Stimulated activated CD8-positive, alpha-beta memory T cell treated with anti-CD3 and anti-CD28 coated beads, Interleukin-2, amount 100 ng/mL, for 1 hour (primary cell): ENCODE measurements around the gene MYH6.
"Not testable (repeated sequence)": the region's sequence is repeated elsewhere in the genome, so short reads cannot be mapped to it uniquely, and the experiment has no call there.

Source experiments
- DNase-seq, 2 donors: peaks; one replicate each; pipeline ENCODE4 v3.0.0-alpha.2; 2020; ENCODE audit warnings: low read depth in 2 of 2

Gene MYH6

GRCh38 chr14:23414906-23415820 is 7.1 kb upstream of the MYH6 start:
- DNase-seq = no peak

DNA sequence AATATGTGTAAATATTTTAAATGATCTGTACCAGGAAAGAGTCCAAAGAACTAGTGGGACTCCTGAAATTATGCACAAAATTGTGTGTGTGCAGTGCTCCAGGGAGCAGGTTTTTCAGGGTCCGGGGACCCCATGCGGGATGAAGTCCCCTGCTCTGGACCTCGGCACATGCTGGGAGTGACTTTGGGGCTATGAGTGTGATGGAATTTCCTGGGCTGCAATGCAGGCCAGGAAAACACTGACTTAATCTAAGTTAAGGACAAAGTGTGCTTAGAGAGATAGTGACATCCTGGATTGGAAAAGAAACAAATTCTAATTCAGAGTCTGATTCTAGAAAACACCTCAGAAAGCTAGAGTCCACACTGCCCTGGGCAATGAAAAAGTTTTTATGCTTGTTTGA is 6.2 kb upstream of the MYH6 start:
- no peak for DNase-seq

GRCh38 chr14:23413681-23414080 is 5.6 kb upstream of the MYH6 start:
- DNase-seq = no peak

DNA sequence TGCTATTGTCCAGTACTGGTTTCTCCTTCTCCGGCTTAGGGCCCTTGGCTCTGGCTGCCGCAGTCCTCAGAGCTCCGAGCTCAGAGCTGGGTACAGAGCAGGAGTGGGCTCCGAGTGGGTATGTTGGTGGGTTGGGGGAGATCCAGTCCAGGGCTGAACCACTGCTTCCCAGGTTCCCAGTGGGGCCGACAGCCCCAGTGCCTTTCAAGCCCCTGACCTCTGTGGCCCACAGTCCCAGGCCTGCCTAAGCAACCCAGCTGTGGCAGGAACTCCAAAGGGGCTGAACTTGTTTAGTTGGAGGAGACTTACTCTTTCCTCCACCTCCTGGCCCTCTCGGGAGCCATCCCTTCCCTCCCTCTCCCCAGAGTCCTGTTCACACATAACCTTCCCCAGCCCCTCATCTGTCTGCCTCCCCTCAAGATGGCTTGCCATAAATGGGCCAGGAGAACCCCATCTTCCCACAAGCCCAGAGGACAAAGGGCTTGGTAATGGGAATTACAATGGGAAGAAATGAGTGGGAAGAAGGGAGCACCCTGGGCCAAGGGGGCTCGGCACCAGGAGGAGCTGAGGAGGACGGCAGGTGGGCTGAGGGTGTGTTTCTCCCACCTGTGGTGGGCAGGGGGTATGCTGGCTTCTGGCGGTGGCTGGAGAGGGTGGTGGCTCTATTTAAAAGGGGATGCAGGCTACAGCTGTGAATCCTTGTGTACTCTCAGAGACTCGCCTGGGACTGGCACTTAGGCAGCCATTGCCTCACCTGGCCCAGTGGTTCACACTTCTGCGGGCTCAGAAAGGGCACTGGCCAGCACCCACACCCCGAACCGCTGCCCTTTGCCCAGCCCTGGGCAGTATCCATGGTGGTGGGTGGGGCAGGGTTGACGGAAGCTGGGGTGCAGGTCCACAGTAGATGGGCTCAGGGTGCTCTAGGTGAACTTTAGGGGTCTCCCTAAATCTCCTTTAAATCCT is 3.8 kb upstream of the MYH6 start:
- DNase-seq = no peak

DNA sequence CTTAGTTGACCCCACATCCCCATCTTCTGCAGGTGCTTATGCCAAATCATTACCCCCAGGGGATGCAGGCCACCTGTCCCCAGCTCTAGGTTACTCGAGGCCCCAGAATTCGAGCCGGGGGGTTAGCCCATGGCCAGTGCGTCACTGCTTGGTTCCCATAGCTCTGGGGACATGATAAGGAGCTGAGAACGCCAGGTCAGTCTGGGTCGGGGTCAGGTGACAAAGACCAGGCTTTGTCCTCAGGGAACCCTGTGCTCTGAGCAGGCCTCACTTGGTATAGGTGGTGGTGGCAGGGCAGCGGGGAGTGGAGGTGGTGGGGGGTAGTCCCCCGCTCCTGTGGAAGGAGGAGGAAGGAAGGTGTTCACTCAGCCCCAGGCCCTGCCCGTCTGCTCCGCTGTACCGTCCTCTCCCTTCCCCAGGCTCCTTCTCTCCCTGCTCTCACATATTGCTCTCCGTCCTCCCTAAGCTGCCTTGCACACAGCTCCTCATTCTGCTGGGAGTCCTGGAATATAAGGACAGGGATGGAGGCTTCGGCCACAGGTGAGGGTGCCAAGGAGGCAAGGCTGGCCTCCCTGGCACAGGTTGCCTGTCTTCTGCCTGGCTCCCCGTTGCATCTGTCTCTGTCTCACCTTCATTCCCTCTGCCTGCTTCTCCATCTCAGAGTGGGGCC is 2.0 kb upstream of the MYH6 start:
- DNase-seq = no peak

DNA sequence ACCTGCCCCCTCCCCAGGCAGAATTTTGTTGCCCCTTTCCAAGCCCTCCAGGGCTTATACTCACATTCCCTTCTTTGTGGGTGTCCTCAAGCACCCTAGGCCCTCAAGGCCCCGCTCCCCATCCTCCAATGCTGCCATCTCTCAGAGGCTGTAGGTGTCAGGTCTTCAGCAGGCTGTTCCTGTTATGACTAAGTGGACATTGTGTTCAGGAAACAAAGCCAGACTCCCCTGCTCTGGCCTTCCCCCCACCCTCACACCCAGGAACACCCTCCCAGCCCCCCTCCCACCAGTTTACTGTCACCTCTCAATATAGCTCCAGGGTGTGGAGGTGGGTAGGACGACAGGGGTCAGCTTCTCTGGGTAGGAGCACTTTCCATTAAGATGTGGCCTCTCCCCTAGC is 1.4 kb upstream of the MYH6 start:
- no peak for DNase-seq

DNA sequence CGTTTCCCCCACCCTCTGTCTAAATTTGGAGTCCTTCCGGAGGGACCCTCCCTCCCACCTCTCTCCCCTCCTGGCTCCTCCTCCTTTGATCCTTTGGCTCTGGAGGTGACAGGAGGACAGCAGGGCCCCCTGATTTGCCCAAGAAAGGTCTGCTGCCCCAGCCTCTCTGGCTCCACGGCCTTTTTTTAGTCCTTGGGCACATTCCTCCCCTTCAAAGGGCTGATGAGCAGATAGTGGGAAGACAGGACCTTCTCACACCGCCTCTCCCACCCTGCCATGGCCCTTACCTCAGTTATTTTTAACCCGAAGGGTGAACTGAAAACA is 196 bp upstream of the MYH6 start:
- no peak for DNase-seq

DNA sequence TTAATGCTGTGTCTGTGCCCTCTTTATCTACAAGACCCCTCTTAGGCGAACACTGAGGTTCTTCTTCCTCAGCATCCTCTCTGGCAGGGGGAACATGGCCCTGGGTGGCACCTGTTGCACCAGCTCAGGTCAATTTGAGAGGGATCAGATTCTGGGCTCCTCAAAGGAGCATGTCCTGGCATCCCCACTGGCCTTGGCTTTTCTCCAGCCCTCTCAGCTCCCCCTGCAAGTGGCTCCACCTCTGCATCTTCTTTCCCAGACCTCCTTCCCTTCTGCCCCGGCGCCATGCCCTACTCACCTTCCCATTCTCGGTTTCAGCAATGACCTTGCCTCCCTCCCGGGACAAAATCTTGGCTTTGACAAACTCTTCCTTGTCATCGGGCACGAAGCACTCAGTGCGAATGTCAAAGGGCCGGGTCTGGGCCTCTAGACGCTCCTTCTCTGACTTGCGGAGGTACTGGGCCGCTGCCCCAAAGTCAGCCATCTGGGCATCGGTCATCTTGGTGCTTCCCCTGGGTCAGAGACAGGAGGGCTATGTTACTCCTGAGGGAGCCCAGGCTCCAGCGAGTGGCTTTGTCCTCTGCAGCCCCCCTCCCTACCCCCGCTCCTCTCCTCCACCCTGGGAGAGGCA is 1.2 kb downstream of the MYH6 start:
- no peak for DNase-seq

DNA sequence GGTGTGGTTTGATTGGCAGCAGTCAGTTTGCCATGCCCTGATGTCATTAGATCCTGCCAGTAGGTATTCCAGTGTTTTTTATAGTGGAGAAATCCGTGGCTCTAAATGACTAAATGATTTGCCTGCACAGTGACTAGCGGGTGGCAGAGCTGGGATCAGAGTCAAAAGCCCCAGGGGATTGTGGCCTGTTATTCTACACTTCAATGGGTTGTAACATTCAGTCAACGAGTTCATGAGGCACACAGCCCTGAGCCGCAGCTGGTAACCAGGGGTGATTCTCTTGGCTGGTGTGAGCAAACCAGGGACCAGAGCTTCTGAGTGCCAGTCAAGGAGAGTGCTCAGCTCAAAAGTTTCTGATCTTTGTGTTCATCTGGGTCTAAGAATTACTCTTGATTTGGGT is 1.8 kb downstream of the MYH6 start:
- DNase-seq = no peak

- no peak for DNase-seq
Observed at GRCh38 chr14:23405516-23406025, 2.5 kb downstream of the MYH6 start.

DNA sequence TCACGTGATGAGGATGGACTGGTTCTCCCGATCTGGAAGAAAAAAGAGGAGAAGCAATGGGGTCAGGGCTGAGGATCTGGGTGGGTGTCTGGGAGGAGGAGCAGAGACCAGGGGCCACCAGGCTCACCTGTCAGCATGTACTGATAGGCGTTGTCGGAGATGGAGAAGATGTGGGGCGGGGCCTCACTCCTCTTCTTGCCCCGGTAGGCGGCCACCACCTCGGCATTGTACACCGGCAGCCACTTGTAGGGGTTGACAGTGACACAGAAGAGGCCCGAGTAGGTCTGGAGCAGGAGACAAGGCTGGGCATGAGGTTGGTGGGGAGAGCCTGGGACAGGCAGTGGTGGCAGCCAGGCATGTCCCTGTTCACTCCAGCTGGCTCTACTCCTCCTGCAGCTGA is 3.0 kb downstream of the MYH6 start:
- DNase-seq = no peak

- no peak for DNase-seq
Observed at GRCh38 chr14:23404331-23404900, 3.7 kb downstream of the MYH6 start.

GRCh38 chr14:23403908-23404307 is 4.2 kb downstream of the MYH6 start:
- no peak for DNase-seq

GRCh38 chr14:23403139-23403438 is 5.0 kb downstream of the MYH6 start:
- no peak for DNase-seq

GRCh38 chr14:23402296-23403138 is 5.6 kb downstream of the MYH6 start:
- no peak for DNase-seq

- DNase-seq = no peak
Observed at GRCh38 chr14:23401291-23401690, 6.8 kb downstream of the MYH6 start.

DNA sequence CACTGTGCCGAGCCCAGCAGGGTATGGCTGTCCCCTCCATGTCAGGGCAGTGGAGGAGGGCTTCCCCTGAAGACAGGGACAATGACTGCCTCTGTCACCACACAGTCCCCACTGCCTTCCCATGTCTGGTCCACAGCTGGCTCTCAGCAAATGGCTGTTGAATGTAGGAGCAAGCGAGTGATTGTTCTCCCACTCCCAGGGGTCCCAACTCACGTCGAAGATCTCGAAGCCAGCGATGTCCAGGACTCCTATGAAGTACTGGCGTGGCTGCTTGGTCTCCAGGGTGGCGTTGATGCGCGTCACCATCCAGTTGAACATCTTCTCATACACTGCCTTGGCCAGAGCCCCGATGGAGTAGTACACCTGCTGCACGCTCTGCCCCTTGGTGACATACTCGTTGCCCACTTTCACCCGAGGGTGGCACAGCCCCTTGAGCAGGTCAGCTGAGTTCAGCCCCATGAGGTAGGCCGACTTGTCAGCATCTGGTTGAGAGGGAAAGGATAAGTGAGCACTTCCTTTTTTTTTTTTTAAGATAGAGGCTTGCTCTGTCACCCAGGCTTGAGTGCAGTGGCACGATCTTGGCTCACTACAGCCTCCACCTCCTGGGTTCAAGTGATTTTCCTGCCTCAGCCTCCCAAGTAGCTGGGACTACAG is 7.5 kb downstream of the MYH6 start:
- not testable (repeated sequence) for DNase-seq

DNA sequence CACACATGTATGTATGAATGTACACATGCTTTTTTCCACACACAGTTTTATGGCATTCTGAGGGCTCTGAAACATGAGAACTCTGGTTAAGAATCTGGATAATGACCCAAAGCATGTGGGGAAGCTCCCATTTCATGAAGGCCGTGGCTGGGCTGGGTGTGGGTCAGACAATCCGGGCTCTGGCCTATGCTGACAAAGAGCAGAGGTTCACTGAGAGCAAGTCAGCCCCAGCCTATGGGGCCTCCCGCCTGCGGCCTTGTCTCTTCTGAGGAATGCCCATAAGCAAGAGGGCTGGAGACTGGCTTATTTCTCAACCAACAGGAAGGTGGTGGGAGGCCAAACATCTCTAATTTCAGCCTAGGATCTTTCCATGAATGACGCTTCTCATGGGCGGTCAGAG is 8.5 kb downstream of the MYH6 start:
- DNase-seq = no peak

DNA sequence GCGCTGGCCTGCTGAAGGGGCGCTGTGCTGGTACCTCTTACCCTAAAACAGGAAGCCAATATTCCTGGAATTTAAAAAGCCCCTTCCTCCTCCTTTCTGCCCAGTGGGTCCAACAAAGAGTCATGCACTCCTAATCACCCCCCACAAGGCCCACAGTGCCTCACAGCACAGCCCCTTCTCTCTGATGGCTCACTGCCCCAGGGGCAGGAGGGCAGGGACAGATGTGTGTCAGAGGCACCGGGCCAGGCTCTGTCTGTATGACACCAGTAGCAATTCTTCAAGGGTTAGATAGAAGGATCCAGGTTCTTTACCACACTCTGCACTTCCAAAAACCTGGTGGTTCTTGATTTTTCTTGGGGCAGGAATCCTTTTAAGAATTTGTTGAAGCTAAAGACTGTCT is 8.9 kb downstream of the MYH6 start:
- no peak for DNase-seq

DNA sequence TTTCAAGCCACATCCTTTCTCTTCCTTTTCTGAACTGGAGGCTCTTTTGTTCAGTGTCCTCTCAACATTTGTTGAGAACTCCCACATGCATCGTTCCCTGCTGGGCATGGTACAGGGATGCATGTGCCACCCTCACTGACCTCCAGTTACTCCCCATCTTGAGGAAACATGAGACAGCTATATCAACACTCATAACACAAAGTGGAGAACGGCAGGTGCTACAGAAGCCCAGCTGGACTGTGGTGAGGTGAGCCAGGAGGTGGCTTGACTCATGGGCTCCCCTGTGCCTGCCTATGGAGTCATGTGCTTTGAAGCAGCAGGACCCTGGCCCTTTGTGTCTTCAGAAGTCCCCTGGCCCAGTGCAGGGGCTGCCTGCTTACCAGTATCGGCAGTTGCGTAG is 9.7 kb downstream of the MYH6 start:
- no peak for DNase-seq
